HEK293 (cell line): ENCODE results near the gene RNF223.

Source experiments
- CTCF ChIA-PET: fragments of 350-600 bp; formaldehyde crosslinking; extraction: SDS; loops from one replicate; lab custom pipeline; 2021; ENCODE audit warnings: antibody characterized with exemption; lab: Yijun Ruan, JAX
- POLR2A ChIA-PET: fragments of 300-600 bp; formaldehyde crosslinking; extraction: SDS; loops from one replicate; lab custom pipeline; 2020; ENCODE audit warnings: antibody characterized with exemption, inconsistent platforms; lab: Yijun Ruan, JAX
- H3K27ac ChIP-seq: fragments of 200-500 bp; sonication (Bioruptor generic); 2 replicates; pipeline ENCODE4 v1.5.1; 2014; ENCODE audit warnings: low read depth, low read length, control low read depth, inconsistent platforms; ENCODE audit errors: extremely low read depth
- H3K36me3 ChIP-seq, 2 experiments: fragments of 200-500 bp in 1 of 2; sonication (Bioruptor generic) in 1 of 2; 1 replicate in 1 of 2; 2 replicates in 1 of 2; pipeline ENCODE4 v1.5.1; 2014 to 2017; ENCODE audit warnings: inconsistent platforms in 2 of 2, low read length in 2 of 2; ENCODE audit not compliant: control insufficient read depth in 2 of 2, insufficient read depth in 1 of 2
- H3K4me1 ChIP-seq: fragments of 200-500 bp; sonication (Bioruptor generic); 2 replicates; pipeline ENCODE4 v1.5.1; 2014; ENCODE audit warnings: mild to moderate bottlenecking, low read length, inconsistent platforms; ENCODE audit not compliant: control insufficient read depth, insufficient read depth
- H3K4me3 ChIP-seq: 2 replicates; pipeline ENCODE4 v1.5.1; 2011; ENCODE audit warnings: low read depth, mild to moderate bottlenecking, control low read depth, low read length, moderate library complexity
- H3K9me3 ChIP-seq: fragments of 200-500 bp; sonication (Bioruptor generic); 2 replicates; pipeline ENCODE4 v1.5.1; 2014; ENCODE audit warnings: low read depth, low read length, inconsistent platforms; ENCODE audit not compliant: control insufficient read depth, insufficient read depth
- BCL6B ChIP-seq: fragments of 450-650 bp; formaldehyde crosslinking; IDR thresholded peaks from 2 replicates; pipeline ENCODE4 v1.5.1; 2017; ENCODE audit warnings: missing biosample characterization, missing genetic modification characterization
- EGR2 ChIP-seq: fragments of 450-650 bp; formaldehyde crosslinking; IDR thresholded peaks from 2 replicates; pipeline ENCODE4 v1.5.1; 2016; ENCODE audit warnings: low read depth, missing biosample characterization, missing genetic modification characterization
- GLI4 ChIP-seq: fragments of 450-650 bp; formaldehyde crosslinking; IDR thresholded peaks from 2 replicates; pipeline ENCODE4 v1.5.1; 2016; ENCODE audit warnings: missing biosample characterization, missing genetic modification characterization
- GLIS1 ChIP-seq: fragments of 450-650 bp; formaldehyde crosslinking; IDR thresholded peaks from 2 replicates; pipeline ENCODE4 v1.5.1; 2016; ENCODE audit warnings: missing biosample characterization, missing genetic modification characterization
- HIC1 ChIP-seq: fragments of 450-650 bp; formaldehyde crosslinking; IDR thresholded peaks from 2 replicates; pipeline ENCODE4 v1.5.1; 2016; ENCODE audit warnings: missing biosample characterization, missing genetic modification characterization
- HOXD13 ChIP-seq: sonication (generic); formaldehyde crosslinking; IDR thresholded peaks from 2 replicates; pipeline ENCODE4 v1.8.0; 2022; ENCODE audit warnings: missing genetic modification reagents, borderline replicate concordance
- KLF1 ChIP-seq: fragments of 450-650 bp; formaldehyde crosslinking; IDR thresholded peaks from 2 replicates; pipeline ENCODE4 v1.5.1; 2016; ENCODE audit warnings: missing biosample characterization, missing genetic modification characterization
- MEIS1 ChIP-seq: sonication (generic); formaldehyde crosslinking; IDR thresholded peaks from 2 replicates; pipeline ENCODE4 v1.8.1; 2022; ENCODE audit warnings: missing genetic modification reagents, mild to moderate bottlenecking, borderline replicate concordance
- PRDM1 ChIP-seq: fragments of 450-650 bp; formaldehyde crosslinking; IDR thresholded peaks from 2 replicates; pipeline ENCODE4; 2016; ENCODE audit warnings: missing biosample characterization, missing genetic modification characterization
- SCRT2 ChIP-seq: fragments of 450-650 bp; formaldehyde crosslinking; IDR thresholded peaks from 2 replicates; pipeline ENCODE4 v1.5.1; 2016; ENCODE audit warnings: missing biosample characterization, missing genetic modification characterization
- WT1 ChIP-seq: fragments of 450-650 bp; formaldehyde crosslinking; IDR thresholded peaks from 2 replicates; pipeline ENCODE4 v1.5.1; 2016; ENCODE audit warnings: missing biosample characterization, missing genetic modification characterization
- ZBTB17 ChIP-seq: fragments of 450-650 bp; formaldehyde crosslinking; IDR thresholded peaks from 2 replicates; pipeline ENCODE4 v1.5.1; 2016; ENCODE audit warnings: missing biosample characterization, missing genetic modification characterization
- ZBTB26 ChIP-seq: fragments of 450-650 bp; formaldehyde crosslinking; optimal IDR thresholded peaks from 2 replicates; pipeline ENCODE3; 2016; ENCODE audit warnings: missing biosample characterization, mild to moderate bottlenecking, missing genetic modification characterization
- ZFHX2 ChIP-seq: fragments of 450-650 bp; formaldehyde crosslinking; conservative IDR thresholded peaks from 2 replicates; pipeline ENCODE4 v1.5.1; 2016; ENCODE audit warnings: missing biosample characterization, missing genetic modification characterization
- ZIC2 ChIP-seq: fragments of 450-650 bp; formaldehyde crosslinking; IDR thresholded peaks from 2 replicates; pipeline ENCODE4 v1.5.1; 2016; ENCODE audit warnings: missing biosample characterization, missing genetic modification characterization
- ZNF132 ChIP-seq: fragments of 450-650 bp; formaldehyde crosslinking; IDR thresholded peaks from 2 replicates; pipeline ENCODE4 v1.5.1; 2017; ENCODE audit warnings: missing biosample characterization, missing genetic modification characterization, borderline replicate concordance
- ZNF248 ChIP-seq: fragments of 450-650 bp; formaldehyde crosslinking; IDR thresholded peaks from 2 replicates; pipeline ENCODE4 v1.5.1; 2017; ENCODE audit warnings: missing biosample characterization, missing genetic modification characterization
- ZNF311 ChIP-seq: fragments of 450-650 bp; formaldehyde crosslinking; IDR thresholded peaks from 2 replicates; pipeline ENCODE4 v1.5.1; 2017; ENCODE audit warnings: missing biosample characterization, missing genetic modification characterization, borderline replicate concordance
- ZNF366 ChIP-seq: fragments of 450-650 bp; formaldehyde crosslinking; conservative IDR thresholded peaks from 2 replicates; pipeline ENCODE4 v1.5.1; 2016; ENCODE audit warnings: missing biosample characterization, missing genetic modification characterization
- ZNF473 ChIP-seq: fragments of 450-650 bp; formaldehyde crosslinking; IDR thresholded peaks from 2 replicates; pipeline ENCODE4 v1.5.1; 2017; ENCODE audit warnings: missing biosample characterization, missing genetic modification characterization
- ZNF555 ChIP-seq: fragments of 450-650 bp; formaldehyde crosslinking; conservative IDR thresholded peaks from 2 replicates; pipeline ENCODE4 v1.5.1; 2017; ENCODE audit warnings: missing biosample characterization, mild to moderate bottlenecking, missing genetic modification characterization, inconsistent platforms
- ZNF560 ChIP-seq: fragments of 450-650 bp; formaldehyde crosslinking; IDR thresholded peaks from 2 replicates; pipeline ENCODE4 v1.5.1; 2017; ENCODE audit warnings: missing biosample characterization, missing genetic modification characterization, borderline replicate concordance
- ZNF639 ChIP-seq: fragments of 450-650 bp; formaldehyde crosslinking; IDR thresholded peaks from 2 replicates; pipeline ENCODE4 v1.5.1; 2016; ENCODE audit warnings: missing biosample characterization, missing genetic modification characterization
- ZNF664 ChIP-seq: fragments of 450-650 bp; formaldehyde crosslinking; IDR thresholded peaks from 2 replicates; pipeline ENCODE4 v1.5.1; 2016; ENCODE audit warnings: missing biosample characterization, missing genetic modification characterization
- ZNF776 ChIP-seq: fragments of 450-650 bp; formaldehyde crosslinking; IDR thresholded peaks from 2 replicates; pipeline ENCODE4 v1.5.0; 2017; ENCODE audit warnings: missing biosample characterization, missing genetic modification characterization, borderline replicate concordance
- ZNF785 ChIP-seq: fragments of 450-650 bp; formaldehyde crosslinking; IDR thresholded peaks from 2 replicates; pipeline ENCODE4 v1.5.1; 2016; ENCODE audit warnings: missing biosample characterization, missing genetic modification characterization
- ZNF791 ChIP-seq: fragments of 450-650 bp; formaldehyde crosslinking; IDR thresholded peaks from 2 replicates; pipeline ENCODE4 v1.5.1; 2016; ENCODE audit warnings: missing biosample characterization, missing genetic modification characterization
- ZNF843 ChIP-seq: fragments of 450-650 bp; formaldehyde crosslinking; IDR thresholded peaks from 2 replicates; pipeline ENCODE4 v1.5.1; 2016; ENCODE audit warnings: missing biosample characterization, missing genetic modification characterization

RNF223 gene

GRCh38 chr1:1055841-1056736 is 18.0 kb downstream of the RNF223 start:
- 0 out of 2 replicates have a peak, but pooled peaks cover 5% of the 10 kb centered on the region for H3K4me1 ChIP-seq
- H3K36me3 ChIP-seq = peaks cover 0 to 45% of the 10 kb centered on the region in 2 experiments; a peak in 1 of 3 replicates
- no peak overlapping the region for H3K27ac ChIP-seq
- no peak overlapping the region for H3K4me3 ChIP-seq
- ChIA-PET POLR2A (no interaction called here), CTCF (no interaction called here)
- H3K9me3 ChIP-seq = no peaks in the 10 kb centered on the region
- TF ChIP-seq ZNF366 (tag by site-specific recombination) = no peak
- TF ChIP-seq ZNF555 (tag by site-specific recombination) = no peak
- TF ChIP-seq ZNF776 (tag by site-specific recombination) = no peak
- TF ChIP-seq ZNF785 (tag by site-specific recombination) = no peak
- no peak for TF ChIP-seq GLI4 (tag by site-specific recombination)
- no peak for TF ChIP-seq ZNF664 (tag by site-specific recombination)
- peak; percentile 100 for TF ChIP-seq ZFHX2 (tag by site-specific recombination)
- TF ChIP-seq ZNF132 = no peak
- TF ChIP-seq WT1 = no peak
- peak; percentile 73 for TF ChIP-seq GLIS1 (tag by site-specific recombination)
- TF ChIP-seq ZNF791 (tag by site-specific recombination) = no peak
- TF ChIP-seq ZNF473 (tag by site-specific recombination) = no peak
- no peak for TF ChIP-seq MEIS1
- peak; percentile 23 for TF ChIP-seq ZBTB26 (tag by site-specific recombination)
- TF ChIP-seq ZIC2 = peak; percentile 56
- no peak for TF ChIP-seq PRDM1 (tag by site-specific recombination)
- TF ChIP-seq EGR2 (tag by site-specific recombination) = peak; percentile 99
- TF ChIP-seq HIC1 = 0 out of 2 replicates have a peak, but pooled peaks have one; percentile 39
- peak; percentile 33; the same call in 1 of the 2 replicates for TF ChIP-seq KLF1
- no peak for TF ChIP-seq ZNF248 (tag by site-specific recombination)
- TF ChIP-seq ZNF560 = no peak
- TF ChIP-seq ZNF639 = no peak
- TF ChIP-seq ZBTB17 = no peak
- TF ChIP-seq HOXD13 (CRISPR knock-in tag) = no peak
- no peak for TF ChIP-seq ZNF843 (tag by site-specific recombination)
- TF ChIP-seq BCL6B (tag by site-specific recombination) = no peak
- TF ChIP-seq SCRT2 = no peak
- no peak for TF ChIP-seq ZNF311 (tag by site-specific recombination)
